GM18505 (cell line): ENCODE results near the gene TTC33.
"Not testable (repeated sequence)": the region's sequence is repeated elsewhere in the genome, so short reads cannot be mapped to it uniquely, and the experiment has no call there.

ENCODE experiments used
- ATAC-seq: cut with Tn5 transposase; IDR thresholded peaks from one replicate; pipeline ENCODE4 v1.9.1; 2021; ENCODE audit not compliant: unreplicated experiment
- POLR2A ChIP-seq: IDR thresholded peaks from 4 replicates; pipeline ENCODE4 v1.6.1; 2011; ENCODE audit warnings: borderline replicate concordance; ENCODE audit not compliant: insufficient read depth, insufficient read length; ENCODE audit errors: extremely low read depth

Gene TTC33, protein sequence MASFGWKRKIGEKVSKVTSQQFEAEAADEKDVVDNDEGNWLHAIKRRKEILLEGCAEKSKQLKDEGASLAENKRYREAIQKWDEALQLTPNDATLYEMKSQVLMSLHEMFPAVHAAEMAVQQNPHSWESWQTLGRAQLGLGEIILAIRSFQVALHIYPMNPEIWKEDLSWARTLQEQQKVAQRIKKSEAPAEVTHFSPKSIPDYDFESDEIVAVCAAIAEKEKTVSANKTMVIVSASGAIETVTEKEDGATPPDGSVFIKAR

GRCh38 chr5:40755407-40756365, at the start of gene TTC33:
TTC33 (minus strand) TSS chr5:40755961; CDS start chr5:40747018, 8,943 bp downstream.
- peak; percentile 6 for TF ChIP-seq POLR2A
- ATAC-seq: peak; percentile 84

DNA sequence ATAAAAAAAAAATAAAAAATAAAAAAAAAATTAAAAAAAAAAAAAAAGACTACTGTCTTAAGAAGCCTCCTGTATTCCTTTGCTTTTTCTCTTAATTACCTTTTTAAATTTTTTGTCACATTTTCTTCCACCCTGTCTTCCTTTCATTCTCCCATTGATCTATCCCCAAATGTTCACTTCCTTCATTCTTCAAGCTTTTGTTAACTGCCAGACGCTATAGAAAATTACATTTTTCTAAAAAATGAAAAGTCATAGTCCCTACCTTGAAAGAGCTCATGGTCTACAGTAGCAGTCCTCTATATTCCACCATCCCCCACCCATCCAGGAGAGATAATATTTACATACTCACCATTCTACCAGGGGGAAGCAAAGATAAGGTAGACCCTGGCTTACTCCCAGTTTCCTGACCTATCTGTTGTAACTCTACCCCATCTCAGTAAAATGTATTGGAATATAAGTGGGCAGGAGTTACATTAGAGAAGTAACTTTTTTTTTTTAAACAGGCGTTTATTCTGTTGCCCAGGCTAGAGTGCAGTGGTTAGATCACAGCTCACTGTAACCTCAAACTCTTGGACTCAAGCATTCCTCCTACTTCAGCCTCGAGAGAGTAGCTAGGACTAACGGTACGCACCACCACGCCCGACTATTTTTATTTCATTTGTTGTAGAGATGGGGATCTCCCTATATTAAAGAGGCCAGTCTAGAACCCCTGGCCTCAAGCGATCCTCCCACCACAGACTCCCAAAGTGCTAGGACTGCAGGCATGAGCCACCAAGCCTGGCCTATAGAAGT, 46.2 kb upstream of the TTC33 start:
- no peak for ATAC-seq

GRCh38 chr5:40799258-40799657, 43.5 kb upstream of the TTC33 start:
- TF ChIP-seq POLR2A: no peak
- ATAC-seq: no peak

More for the DNA sequence above, 46.2 kb upstream of the TTC33 start:
- no peak for TF ChIP-seq POLR2A

- TF ChIP-seq POLR2A: no peak
Measured at GRCh38 chr5:40798801-40799210, 43.0 kb upstream of the TTC33 start.

DNA sequence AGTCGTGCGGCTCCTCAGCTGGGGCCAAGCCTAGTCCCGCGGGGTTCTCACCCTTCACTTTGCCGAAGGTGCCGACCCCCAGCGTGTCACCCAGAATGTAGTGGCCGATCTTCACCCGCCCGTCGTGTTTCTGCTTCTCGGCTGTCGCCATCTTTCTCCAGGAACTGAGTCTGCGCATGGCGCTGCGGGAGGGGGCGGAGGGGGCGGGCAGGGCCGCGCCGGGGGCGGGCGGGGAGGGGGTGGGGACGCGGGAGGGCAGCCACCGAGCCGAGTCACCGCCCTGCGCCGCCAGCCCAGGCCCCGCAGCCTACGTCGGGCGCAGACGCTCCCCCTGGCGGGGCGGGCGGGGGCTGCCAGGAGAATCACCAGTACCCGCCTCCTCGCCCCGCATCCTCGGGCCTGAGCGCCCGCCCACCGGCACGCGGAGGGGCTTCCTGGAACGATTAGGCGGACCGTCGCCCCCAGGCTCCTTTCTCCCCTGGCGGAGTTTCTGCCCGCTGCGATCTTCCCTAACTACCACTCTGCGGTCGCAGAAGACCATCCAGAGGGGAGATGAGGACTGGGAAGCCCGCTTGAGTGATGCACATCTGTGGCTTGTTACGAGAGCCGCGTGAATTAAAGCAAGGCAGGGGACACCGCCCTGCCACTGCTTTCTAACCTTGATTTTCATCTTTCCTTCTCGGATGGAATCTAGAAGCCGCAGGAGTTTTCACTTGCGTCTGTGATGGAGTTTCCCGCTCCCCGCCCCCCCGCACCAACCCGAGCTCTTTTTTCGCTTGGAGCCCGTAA, 42.4 kb upstream of the TTC33 start, which contains the start of gene PRKAA1:
Gene PRKAA1 (minus strand): TSS at position 363 of the 789 bp plus-strand sequence. CDS start 185 bp downstream, at position 178.
- TF ChIP-seq POLR2A: peak; percentile 81

More at GRCh38 chr5:40798801-40799210, 43.0 kb upstream of the TTC33 start:
- no peak for ATAC-seq

DNA sequence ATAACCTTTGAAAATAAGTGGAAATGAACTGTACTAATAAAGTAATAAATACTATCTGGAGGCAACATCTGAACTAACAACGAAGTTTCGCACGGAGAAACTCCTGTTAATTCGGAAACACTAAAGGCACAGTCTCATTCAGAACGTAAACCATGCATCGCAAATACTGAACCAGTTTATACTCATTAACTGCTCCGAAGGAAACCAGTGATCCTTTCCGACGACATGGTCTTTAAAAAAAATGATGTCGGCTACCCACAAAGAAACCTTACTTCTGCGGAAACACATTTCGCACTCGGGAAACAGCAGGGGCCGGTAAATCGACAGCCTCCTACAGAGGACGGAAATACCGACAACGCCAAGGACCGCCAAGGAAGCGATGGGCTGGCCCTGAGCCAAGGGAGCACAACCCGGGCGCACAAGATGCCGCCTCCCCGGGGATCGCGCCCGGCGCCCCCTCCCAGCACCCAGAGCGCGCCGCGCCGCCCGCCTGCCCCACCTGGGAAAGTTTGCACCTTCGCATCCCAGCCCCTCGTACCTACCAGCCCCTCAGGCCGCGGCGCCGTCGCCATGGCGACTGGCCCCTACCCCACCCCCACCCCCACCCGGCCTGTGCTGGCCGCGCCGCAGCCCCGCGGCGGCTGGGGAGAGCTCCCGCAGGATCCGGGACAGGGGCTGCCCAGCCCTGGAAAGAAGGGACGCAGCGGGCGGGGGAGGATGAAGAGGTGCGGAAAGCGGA, 41.7 kb upstream of the TTC33 start:
- ATAC-seq: peak; percentile 44
- peak; percentile 47 for TF ChIP-seq POLR2A

More for the DNA sequence above, 42.4 kb upstream of the TTC33 start, which contains the start of gene PRKAA1:
- peak; percentile 94 for ATAC-seq

- TF ChIP-seq POLR2A: no peak
- no peak for ATAC-seq
Measured at GRCh38 chr5:40796487-40796889, 40.7 kb upstream of the TTC33 start.

DNA sequence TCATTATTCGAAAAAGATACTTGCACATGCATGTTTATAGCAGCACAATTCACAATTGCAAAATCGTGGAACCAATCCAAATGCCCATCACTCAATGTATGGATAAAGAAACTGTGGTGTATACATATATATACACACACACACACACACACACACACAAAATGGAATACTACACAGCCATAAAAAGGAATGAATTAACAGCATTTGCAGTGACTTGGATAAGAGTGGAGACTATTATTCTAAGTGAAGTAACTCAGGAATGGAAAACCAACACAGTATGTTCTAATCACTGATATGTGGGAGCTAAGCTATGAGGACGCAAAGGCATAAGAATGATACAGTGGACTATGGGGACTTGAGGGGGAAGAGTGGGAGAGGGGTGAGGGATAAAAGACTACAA, 39.1 kb upstream of the TTC33 start:
- ATAC-seq: not testable (repeated sequence)

- not testable (repeated sequence) for ATAC-seq
Measured at GRCh38 chr5:40794340-40794739, 38.6 kb upstream of the TTC33 start.

GRCh38 chr5:40792691-40793090, 36.9 kb upstream of the TTC33 start:
- ATAC-seq: not testable (repeated sequence)

DNA sequence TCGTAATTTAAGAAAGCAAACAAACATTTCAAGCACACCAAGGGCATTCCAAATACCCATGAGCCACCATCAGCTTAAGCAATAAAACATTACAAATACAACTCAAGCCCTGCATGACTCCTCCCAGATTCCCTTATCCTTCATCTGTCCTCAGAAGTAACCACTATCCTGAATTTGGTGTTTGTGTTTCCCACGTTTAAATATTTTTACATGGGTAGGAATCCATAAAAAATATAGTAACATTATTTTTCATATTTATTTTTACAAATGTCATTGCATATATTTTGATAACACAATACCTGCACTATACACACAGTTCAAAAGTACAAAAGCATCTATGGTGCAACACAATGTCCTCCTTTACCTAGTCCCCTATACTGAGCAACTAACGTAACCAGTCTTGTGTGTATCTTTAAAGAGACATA, 36.0 kb upstream of the TTC33 start:
- no peak for TF ChIP-seq POLR2A
- ATAC-seq: no peak
